ENCODE data around the gene PBX1. TPM values are rescaled to one million over a fixed set of nuclear protein-coding genes. Genes with fewer than 3 reads are reported as not detected.
A peak's percentile ranks its signal among the peaks of the same experiment; 100 is the strongest.

PBX1 gene
- polyA plus RNA-seq, 3 donors, result 0.07 TPM; not detected in 2

- TF ChIP-seq CTCF (IDR thresholded peaks at IDR 0.05), result no peak
- no peak for DNase-seq
- H3K4me1 Mint-ChIP-seq, result peaks cover 2% of the 10 kb centered on the region
- Histone ChIP-seq H3K9me3 (replicated peaks in 1 of 2; ENCODE audit: control insufficient read depth in 1 of 2, insufficient read depth in 1 of 2, low read length in 2 of 2) (no peaks in the 10 kb centered on the region), H3K4me2 (replicated peaks; ENCODE audit: extremely low read depth, low read length, poor library complexity, severe bottlenecking) (no peak overlapping the region), H3K27ac (ENCODE audit: low read depth in 1 of 2, low read length in 2 of 2) (no peak overlapping the region), H3K27me3 (ENCODE audit: control insufficient read depth in 2 of 2, insufficient read depth in 2 of 2, low read length in 2 of 2) (peaks cover 27 to 33% of the 10 kb centered on the region in 2 donors), H3K9ac (ENCODE audit: insufficient read depth, low read length, poor library complexity, severe bottlenecking) (no peak overlapping the region), H2AFZ (ENCODE audit: insufficient read depth, low read depth, low read length, poor library complexity, severe bottlenecking) (no peak overlapping the region), H3K79me2 (ENCODE audit: insufficient read depth, low read length) (no peaks in the 10 kb centered on the region), H4K20me1 (ENCODE audit: insufficient read depth, low read length) (no peaks in the 10 kb centered on the region), H3K4me1 (ENCODE audit: control insufficient read depth in 1 of 2, insufficient read depth in 2 of 2, low read length in 2 of 2) (no peaks in the 10 kb centered on the region), H3K36me3 (replicated peaks in 1 of 2; ENCODE audit: control insufficient read depth in 1 of 2, insufficient read depth in 2 of 2, low read length in 2 of 2) (no peaks in the 10 kb centered on the region), H3K4me3 (replicated peaks in 1 of 3; ENCODE audit: low read depth in 2 of 3, low read length in 3 of 3) (no peak overlapping the region)
- H3K27me3 Mint-ChIP-seq (ENCODE audit: low read depth in 3 of 3), result peaks cover 15 to 39% (median 34%) of the 10 kb centered on the region in 3 donors
- H3K4me3 Mint-ChIP-seq, result peak overlapping the region in 1 of 2 donors; percentile 46
- peaks cover 0 to 2% (median 0%) of the 10 kb centered on the region in 7 donors for H3K9me3 Mint-ChIP-seq
- intact Hi-C loops (cut with micrococcal nuclease), result no loop called here
- no peak overlapping the region for H3K27ac Mint-ChIP-seq
- H3K36me3 Mint-ChIP-seq, result no peaks in the 10 kb centered on the region
- 75% methylated on average over 12 of the region's 17 CpGs for WGBS (ENCODE audit: insufficient coverage)
These were observed 141.0 kb downstream of the PBX1 start for GRCh38 chr1:164699815-164700491.

- H2AFZ ChIP-seq (ENCODE audit: insufficient read depth, low read depth, low read length, poor library complexity, severe bottlenecking), result no peak overlapping the region
- no CpG with 5 or more reads among the region's 2 CpGs for WGBS (ENCODE audit: insufficient coverage)
- Mint-ChIP-seq H3K36me3 (no peaks in the 10 kb centered on the region), H3K4me1 (peaks cover 2% of the 10 kb centered on the region), H3K27me3 (ENCODE audit: low read depth in 3 of 3) (peaks cover 16 to 40% (median 34%) of the 10 kb centered on the region in 3 donors), H3K4me3 (no peak overlapping the region), H3K27ac (no peak overlapping the region), H3K9me3 (peaks cover 0 to 2% (median 0%) of the 10 kb centered on the region in 7 donors)
- H3K27me3 ChIP-seq (ENCODE audit: control insufficient read depth in 2 of 2, insufficient read depth in 2 of 2, low read length in 2 of 2), result peaks cover 27 to 33% of the 10 kb centered on the region in 2 donors
- TF ChIP-seq CTCF (IDR thresholded peaks at IDR 0.05), result no peak
- no peak overlapping the region for H3K4me2 ChIP-seq (replicated peaks; ENCODE audit: extremely low read depth, low read length, poor library complexity, severe bottlenecking)
- no peaks in the 10 kb centered on the region for H3K9me3 ChIP-seq (replicated peaks in 1 of 2; ENCODE audit: control insufficient read depth in 1 of 2, insufficient read depth in 1 of 2, low read length in 2 of 2)
- no peaks in the 10 kb centered on the region for H3K79me2 ChIP-seq (ENCODE audit: insufficient read depth, low read length)
- no peaks in the 10 kb centered on the region for H4K20me1 ChIP-seq (ENCODE audit: insufficient read depth, low read length)
- H3K9ac ChIP-seq (ENCODE audit: insufficient read depth, low read length, poor library complexity, severe bottlenecking), result no peak overlapping the region
- no peak overlapping the region for H3K4me3 ChIP-seq (replicated peaks in 1 of 3; ENCODE audit: low read depth in 2 of 3, low read length in 3 of 3)
- intact Hi-C loops (cut with micrococcal nuclease), result no loop called here
- no peaks in the 10 kb centered on the region for H3K4me1 ChIP-seq (ENCODE audit: control insufficient read depth in 1 of 2, insufficient read depth in 2 of 2, low read length in 2 of 2)
- no peak for DNase-seq
- no peak overlapping the region for H3K27ac ChIP-seq (ENCODE audit: low read depth in 1 of 2, low read length in 2 of 2)
- no peaks in the 10 kb centered on the region for H3K36me3 ChIP-seq (replicated peaks in 1 of 2; ENCODE audit: control insufficient read depth in 1 of 2, insufficient read depth in 2 of 2, low read length in 2 of 2)
These were observed 141.7 kb downstream of the PBX1 start for GRCh38 chr1:164700683-164701082.

Data from CD14-positive monocyte (primary cell).